NB4 (cell line): ENCODE data around the gene TCOF1.

Experiments
- CTCF ChIP-seq: IDR thresholded peaks from one replicate; pipeline ENCODE4 v1.5.1; 2012; ENCODE audit warnings: low read depth, low read length
- MAX ChIP-seq: IDR thresholded peaks from 2 replicates; pipeline ENCODE4 v1.6.1; 2011; ENCODE audit warnings: low read depth, low read length
- MYC ChIP-seq: IDR thresholded peaks from 2 replicates; pipeline ENCODE4 v1.6.1; 2011; ENCODE audit warnings: low read depth, low read length
- POLR2A ChIP-seq: IDR thresholded peaks from 2 replicates; pipeline ENCODE4 v1.6.1; 2011; ENCODE audit warnings: mild to moderate bottlenecking; ENCODE audit not compliant: insufficient read length; ENCODE audit errors: extremely low read depth

DNA sequence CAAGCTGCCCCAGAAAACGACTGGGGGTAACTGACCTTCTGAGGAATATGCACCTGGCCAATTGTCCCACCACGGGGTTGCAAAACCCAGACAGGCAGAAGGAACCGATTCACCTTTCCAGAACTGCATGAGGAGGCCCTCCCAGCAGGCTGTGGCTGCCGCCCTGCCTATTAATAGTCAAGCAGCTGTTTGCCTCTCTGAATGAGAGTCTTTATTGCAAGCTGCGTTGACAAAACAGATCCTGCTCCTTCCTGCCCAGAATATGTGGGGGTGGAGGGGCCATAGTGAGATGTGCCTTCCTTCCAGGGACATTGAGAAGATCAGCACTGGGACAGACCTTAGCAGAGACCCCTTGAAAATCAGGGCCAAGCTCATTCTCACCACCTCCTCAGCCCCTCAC lies 18.3 kb upstream of the TCOF1 start:
- no peak for TF ChIP-seq CTCF
- TF ChIP-seq POLR2A = no peak
- no peak for TF ChIP-seq MYC
- no peak for TF ChIP-seq MAX
